GM12878 (cell line): Measurements from ENCODE around the gene CFAP54. TPM values are rescaled to one million over a fixed set of nuclear protein-coding genes. Genes with fewer than 3 reads are reported as not detected.
A peak's percentile ranks its signal among the peaks of the same experiment; 100 is the strongest.

Experiments used
- ATAC-seq: fragments of 200-7000 bp; cut with Tn5 transposase; 3 replicates; pipeline ENCODE4 v1.9.1; 2020; ENCODE audit warnings: mild to moderate bottlenecking, moderate library complexity
- BruUV-seq: library from RNA; stranded (reverse); fragments of 400-500 nt; replicated peaks from 2 replicates; lab custom pipeline; 2021; lab: Mats Ljungman, UMichigan
- CTCF ChIA-PET: fragments of 300-600 bp; sonication (Branson Sonifier 250); formaldehyde crosslinking; extraction: SDS; loops from one replicate; lab custom pipeline; 2021; ENCODE audit warnings: inconsistent platforms; lab: Yijun Ruan, JAX
- POLR2A ChIA-PET: fragments of 350-600 bp; formaldehyde crosslinking; extraction: SDS; loops from one replicate; lab custom pipeline; 2021; ENCODE audit warnings: inconsistent platforms; lab: Charles Lee
- RAD21 ChIA-PET: fragments of 300-600 bp; sonication (Branson Sonifier 250); formaldehyde crosslinking; loops from one replicate; lab custom pipeline; 2023; ENCODE audit warnings: antibody characterized with exemption; ENCODE audit not compliant: unreplicated experiment; lab: Charles Lee
- SMC1A ChIA-PET: fragments of 300-600 bp; sonication (Branson Sonifier 250); formaldehyde crosslinking; loops from one replicate; lab custom pipeline; 2023; ENCODE audit not compliant: unreplicated experiment, uncharacterized antibody; lab: Charles Lee
- DNase-seq: peaks from one replicate; pipeline ENCODE4 v3.0.0-alpha.2; 2011; ENCODE audit warnings: low read depth, low spot score
- FAIRE-seq: peaks from 3 replicates; lab custom pipeline; 2011; peaks lifted over from hg19 to GRCh38; lab: Jason Lieb, UNC
- H2AFZ ChIP-seq: 2 replicates; pipeline ENCODE4 v1.6.0; 2011; ENCODE audit warnings: low read depth, low read length, control low read depth; ENCODE audit not compliant: control insufficient read depth
- H3K27ac ChIP-seq: 2 replicates; pipeline ENCODE4 v1.5.1; 2011; ENCODE audit warnings: control low read depth; ENCODE audit not compliant: control insufficient read depth, insufficient read depth
- H3K27me3 ChIP-seq, 2 experiments: replicated peaks in 1 of 2; 2 replicates each; pipeline versions ENCODE4 v1.6.0 to v1.6.1; 2011; ENCODE audit warnings: low read length in 1 of 2; ENCODE audit not compliant: control insufficient read depth in 2 of 2, insufficient read depth in 2 of 2
- H3K36me3 ChIP-seq, 2 experiments: 2 replicates each; pipeline ENCODE4 v1.5.1; 2011; ENCODE audit warnings: low read length in 1 of 2; ENCODE audit not compliant: control insufficient read depth in 2 of 2, insufficient read depth in 2 of 2
- H3K4me1 ChIP-seq: 2 replicates; pipeline ENCODE4 v1.6.1; 2011; ENCODE audit warnings: mild to moderate bottlenecking, low read length, moderate library complexity, mixed read lengths; ENCODE audit not compliant: control insufficient read depth, insufficient read depth
- H3K4me2 ChIP-seq: 2 replicates; pipeline ENCODE4 v1.6.0; 2011; ENCODE audit warnings: control low read depth; ENCODE audit not compliant: control insufficient read depth, insufficient read depth
- H3K4me3 ChIP-seq: fragments of 200-600 bp; sonication (generic); 2 replicates; pipeline ENCODE4 v1.5.1; 2016
- H3K79me2 ChIP-seq: 2 replicates; pipeline ENCODE4 v1.6.0; 2011; ENCODE audit warnings: low read length; ENCODE audit not compliant: control insufficient read depth, insufficient read depth
- H3K9ac ChIP-seq: 2 replicates; pipeline ENCODE4 v1.8.0; 2011; ENCODE audit warnings: low read length, control low read depth, mixed read lengths; ENCODE audit not compliant: control insufficient read depth, insufficient read depth
- H3K9me3 ChIP-seq: replicated peaks from 3 replicates; pipeline ENCODE4 v1.5.1; 2011; ENCODE audit warnings: mild to moderate bottlenecking, low read length; ENCODE audit not compliant: control insufficient read depth, insufficient read depth
- H4K20me1 ChIP-seq: 2 replicates; pipeline ENCODE4 v1.6.0; 2011; ENCODE audit not compliant: control insufficient read depth, insufficient read depth
- ATF3 ChIP-seq: IDR thresholded peaks from 2 replicates; pipeline ENCODE4 v1.6.1; 2011; ENCODE audit warnings: low read depth, mild to moderate bottlenecking, low read length, moderate library complexity, borderline replicate concordance; ENCODE audit errors: extremely low read depth
- ATF7 ChIP-seq: fragments of 450-650 bp; IDR thresholded peaks from 2 replicates; pipeline ENCODE4 v1.6.1; 2016; ENCODE audit warnings: low read depth, mild to moderate bottlenecking
- BCL11A ChIP-seq: IDR thresholded peaks from 2 replicates; pipeline ENCODE4 v1.6.1; 2011; ENCODE audit warnings: low read depth, low read length
- CBX5 ChIP-seq: sonication (generic); IDR thresholded peaks from 2 replicates; pipeline ENCODE4 v1.6.1; 2016; ENCODE audit warnings: low read depth, moderate library complexity, mild to moderate bottlenecking, inconsistent platforms
- DPF2 ChIP-seq: fragments of 450-650 bp; IDR thresholded peaks from 2 replicates; pipeline ENCODE4 v1.6.1; 2017; ENCODE audit warnings: mild to moderate bottlenecking
- EP300 ChIP-seq, 2 experiments: fragments of 150-350 bp in 1 of 2; IDR thresholded peaks; 2 replicates each; pipeline ENCODE4 v1.6.1; 2011 to 2012; ENCODE audit warnings: low read depth in 2 of 2, low read length in 2 of 2, borderline replicate concordance in 1 of 2, improper control_type of control experiment in 1 of 2, inconsistent platforms in 1 of 2; ENCODE audit not compliant: control insufficient read depth in 1 of 2
- HSF1 ChIP-seq: fragments of 150-350 bp; IDR thresholded peaks from 2 replicates; pipeline ENCODE4 v1.6.1; 2014; ENCODE audit warnings: mild to moderate bottlenecking, low read depth, low read length
- MEF2B ChIP-seq: fragments of 450-650 bp; IDR thresholded peaks from 2 replicates; pipeline ENCODE4 v1.6.1; 2018; ENCODE audit warnings: mild to moderate bottlenecking, moderate library complexity; ENCODE audit not compliant: partially characterized antibody, poor library complexity, severe bottlenecking
- MTA2 ChIP-seq: fragments of 450-650 bp; IDR thresholded peaks from 2 replicates; pipeline ENCODE4 v1.6.1; 2016; ENCODE audit warnings: low read depth, mild to moderate bottlenecking, moderate library complexity
- MYB ChIP-seq: fragments of 150-350 bp; IDR thresholded peaks from 2 replicates; pipeline ENCODE4 v1.6.1; 2014; ENCODE audit warnings: mild to moderate bottlenecking, low read depth, low read length, borderline replicate concordance
- NRF1 ChIP-seq: conservative IDR thresholded peaks from 2 replicates; pipeline ENCODE4 v1.6.1; 2011; ENCODE audit warnings: mild to moderate bottlenecking, low read depth, low read length, improper control_type of control experiment
- PML ChIP-seq: IDR thresholded peaks from 2 replicates; pipeline ENCODE4 v1.6.1; 2012; ENCODE audit warnings: low read length, inconsistent platforms
- RELA ChIP-seq: fragments of 450-650 bp; IDR thresholded peaks from 2 replicates; pipeline ENCODE4 v1.8.0; 2014; ENCODE audit warnings: borderline replicate concordance; ENCODE audit not compliant: partially characterized antibody
- RUNX3 ChIP-seq: IDR thresholded peaks from 2 replicates; pipeline ENCODE4 v1.6.1; 2012; ENCODE audit warnings: low read length, inconsistent platforms
- SUPT20H ChIP-seq: IDR thresholded peaks from 2 replicates; pipeline ENCODE4 v1.6.1; 2011; ENCODE audit warnings: low read depth, mild to moderate bottlenecking, low read length, moderate library complexity, borderline replicate concordance; ENCODE audit not compliant: control insufficient read depth
- TARDBP ChIP-seq: IDR thresholded peaks from 2 replicates; pipeline ENCODE4 v1.6.1; 2016; ENCODE audit warnings: borderline replicate concordance
- ZBED1 ChIP-seq: IDR thresholded peaks from 2 replicates; pipeline ENCODE4 v1.6.1; 2016; ENCODE audit warnings: borderline replicate concordance
- ZNF207 ChIP-seq: fragments of 450-650 bp; IDR thresholded peaks from 2 replicates; pipeline ENCODE4 v1.6.1; 2014; ENCODE audit warnings: antibody characterized with exemption, mild to moderate bottlenecking, borderline replicate concordance
- ZNF217 ChIP-seq: fragments of 450-650 bp; IDR thresholded peaks from 2 replicates; pipeline ENCODE4 v1.6.1; 2017; ENCODE audit warnings: antibody characterized with exemption, mild to moderate bottlenecking
- WGBS: methylation state at CpG from one replicate; pipeline ENCODE4 v1.1.6; 2016; ENCODE audit warnings: low lambda C conversion rate; ENCODE audit not compliant: insufficient replicate concordance, insufficient coverage; ENCODE audit errors: missing lambda C conversion rate; 5-methylcytosine and 5-hydroxymethylcytosine counted together
- in situ Hi-C: fragments of 300-500 bp; cut with MboI; formaldehyde crosslinking; loops from 9 replicates; pipeline ENCODE4 v1.14.3; 2018; ENCODE audit warnings: mixed read lengths
- intact Hi-C: fragments of 100-400 bp; cut with micrococcal nuclease; formaldehyde crosslinking; loops from one replicate; pipeline ENCODE4 v1.14.2; 2022; ENCODE audit not compliant: unreplicated experiment
- polyA plus RNA-seq, 11 experiments: library from polyadenylated mRNA; depleted of rRNA in 4 of 11; unstranded in 6 of 11; stranded (reverse) in 5 of 11; fragments of >200 nt; fragmentation: Nextera tagmentation in 4 of 11; fragmentation: Illumina TruSeq in 1 of 11; extraction: Ambion mirVana in 4 of 11; extraction: Trizol in 1 of 11; gene quantifications; 1 replicate in 1 of 11; 2 replicates in 10 of 11; pipeline versions ENCODE4 v1.2.1 to v1.2.3, GENCODE V29; 2011 to 2016; ENCODE audit warnings: inconsistent platforms in 2 of 11, missing spikeins in 2 of 11, low read depth in 1 of 11
- total RNA-seq, 4 experiments: library from RNA; depleted of rRNA in 3 of 4; stranded (reverse); fragments of >200 nt in 3 of 4; fragmentation: Illumina TruSeq in 1 of 4; extraction: Trizol in 1 of 4; gene quantifications; 2 replicates each; pipeline versions ENCODE4 v1.2.1 to v1.2.3, GENCODE V29; 2013 to 2021
- TF ChIP-seq, protein P1 (sequence below): fragments of 450-650 bp; IDR thresholded peaks from 2 replicates; pipeline ENCODE4 v1.6.1; 2016; ENCODE audit warnings: mild to moderate bottlenecking

CFAP54 gene
- total and polyA plus RNA-seq, 10 of the 15 experiments (the other 5 are each of a cell fraction or from before 2014, with no cell fraction given): 0.19 to 1.5 (median 0.56) TPM

- no peak for TF ChIP-seq ATF3
- TF ChIP-seq TARDBP: no peak
- TF ChIP-seq PML: no peak
- no peak for TF ChIP-seq BCL11A
- no peak for TF ChIP-seq HSF1
- TF ChIP-seq, all 136 proteins: peak for 3
Observed at GRCh38 chr12:96495155-96495554, 5.8 kb downstream of the CFAP54 start (continued).

DNA sequence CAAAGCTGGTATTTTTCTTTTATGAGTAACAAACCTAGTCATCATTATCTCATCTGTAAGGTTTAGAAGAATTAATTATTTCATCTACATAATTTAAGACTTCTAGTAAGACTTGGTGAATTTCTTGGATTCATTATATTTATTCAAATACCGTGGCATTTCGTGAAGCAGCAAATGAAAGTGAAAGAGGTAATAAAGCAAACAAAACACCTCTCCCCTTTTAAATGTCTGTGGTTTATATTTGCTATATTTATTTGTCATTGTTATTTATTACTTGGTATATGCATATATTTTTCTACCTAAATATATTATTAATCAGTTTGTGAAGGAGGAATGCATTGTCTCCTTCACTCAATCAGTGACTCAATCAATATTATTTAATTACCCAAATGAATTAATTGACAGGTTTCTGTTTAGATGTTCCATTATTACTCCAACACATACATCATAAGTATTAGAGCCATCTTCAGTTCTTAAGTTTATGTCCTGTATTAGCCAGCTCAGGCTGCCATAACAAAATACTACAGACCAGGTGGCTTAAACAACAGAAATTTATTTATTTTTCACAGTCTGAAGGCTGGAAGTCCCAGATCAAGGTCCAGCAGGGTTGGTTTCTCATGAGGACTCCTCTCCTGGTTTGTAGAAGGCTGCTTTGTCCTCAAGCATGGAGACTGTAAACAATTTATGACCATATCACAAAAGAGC is 6.6 kb downstream of the CFAP54 start:
- intact Hi-C loops: no loop called here
- Histone ChIP-seq H3K36me3 (no peaks in the 10 kb centered on the region), H3K4me1 (peaks cover 15% of the 10 kb centered on the region), H3K27me3 (no peaks in the 10 kb centered on the region), H4K20me1 (no peaks in the 10 kb centered on the region), H3K27ac (no peak overlapping the region), H3K9me3 (no peaks in the 10 kb centered on the region; the same call in 2 of the 3 replicates), H3K79me2 (no peaks in the 10 kb centered on the region), H3K4me3 (no peak overlapping the region), H3K4me2 (peak overlapping the region; percentile 21; the same call in 1 of the 2 replicates), H2AFZ (peak overlapping the region; percentile 60), H3K9ac (no peak overlapping the region; the same call in 1 of the 2 replicates)
- WGBS: 4% methylated on average over 2 of the region's 2 CpGs
- in situ Hi-C loops: no loop called here
- FAIRE-seq (no peak), ATAC-seq (peak; percentile 74), DNase-seq (no peak)
- SMC1A ChIA-PET: interaction anchor here (0.7 to 15.0 kb wide), 6 partner anchors 10 to 284 kb away, joined by 3 to 237 read pairs (median 6); no protein-coding TSS in a partner anchor
- no TSS peak for BruUV-seq
- RAD21 ChIA-PET: interaction anchor here (0.9 to 3.0 kb wide), 6 partner anchors 10 to 95 kb away, joined by 3 to 24 read pairs (median 4); no protein-coding TSS in a partner anchor
- CTCF ChIA-PET: interaction anchor here (1.0 to 16.7 kb wide), 3 partner anchors 22 to 93 kb away, joined by 3 to 304 read pairs (median 6); no protein-coding TSS in a partner anchor
- POLR2A ChIA-PET: no interaction called here
- TF ChIP-seq ZNF217: no peak
- TF ChIP-seq SUPT20H: no peak
- TF ChIP-seq DPF2: 0 out of 2 replicates have a peak, but pooled peaks have one; percentile 14
- peak; percentile 32; the same call in 1 of the 2 replicates for TF ChIP-seq RUNX3
- TF ChIP-seq MEF2B: peak; percentile 14
- TF ChIP-seq, protein P1, sequence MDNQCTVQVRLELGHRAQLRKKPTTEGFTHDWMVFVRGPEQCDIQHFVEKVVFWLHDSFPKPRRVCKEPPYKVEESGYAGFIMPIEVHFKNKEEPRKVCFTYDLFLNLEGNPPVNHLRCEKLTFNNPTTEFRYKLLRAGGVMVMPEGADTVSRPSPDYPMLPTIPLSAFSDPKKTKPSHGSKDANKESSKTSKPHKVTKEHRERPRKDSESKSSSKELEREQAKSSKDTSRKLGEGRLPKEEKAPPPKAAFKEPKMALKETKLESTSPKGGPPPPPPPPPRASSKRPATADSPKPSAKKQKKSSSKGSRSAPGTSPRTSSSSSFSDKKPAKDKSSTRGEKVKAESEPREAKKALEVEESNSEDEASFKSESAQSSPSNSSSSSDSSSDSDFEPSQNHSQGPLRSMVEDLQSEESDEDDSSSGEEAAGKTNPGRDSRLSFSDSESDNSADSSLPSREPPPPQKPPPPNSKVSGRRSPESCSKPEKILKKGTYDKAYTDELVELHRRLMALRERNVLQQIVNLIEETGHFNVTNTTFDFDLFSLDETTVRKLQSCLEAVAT: no peak
- TF ChIP-seq EP300 (IDR thresholded peaks at IDR 0.05; ENCODE audit: borderline replicate concordance in 1 of 2, control insufficient read depth in 1 of 2, low read depth in 2 of 2, low read length in 2 of 2): peak in 1 of 2 experiments; percentile 12; a peak in 1 of 4 replicates
- no peak for TF ChIP-seq ZNF207
- TF ChIP-seq MYB: no peak
- TF ChIP-seq NRF1: no peak
- no peak for TF ChIP-seq CBX5
- peak; percentile 55; the same call in 1 of the 2 replicates for TF ChIP-seq ATF7
- no peak for TF ChIP-seq RELA
- peak; percentile 71; the same call in 1 of the 2 replicates for TF ChIP-seq MTA2
- no peak for TF ChIP-seq ZBED1
